CD4-positive, alpha-beta T cell treated with Interleukin-15 for 1 hour (primary cell): Measurements from ENCODE around the gene FCSK.
"Not testable (repeated sequence)": the region's sequence is repeated elsewhere in the genome, so short reads cannot be mapped to it uniquely, and the experiment has no call there.

Source experiments
- DNase-seq: peaks from one replicate; pipeline ENCODE4 v3.0.0-alpha.2; 2020

Gene FCSK

DNA sequence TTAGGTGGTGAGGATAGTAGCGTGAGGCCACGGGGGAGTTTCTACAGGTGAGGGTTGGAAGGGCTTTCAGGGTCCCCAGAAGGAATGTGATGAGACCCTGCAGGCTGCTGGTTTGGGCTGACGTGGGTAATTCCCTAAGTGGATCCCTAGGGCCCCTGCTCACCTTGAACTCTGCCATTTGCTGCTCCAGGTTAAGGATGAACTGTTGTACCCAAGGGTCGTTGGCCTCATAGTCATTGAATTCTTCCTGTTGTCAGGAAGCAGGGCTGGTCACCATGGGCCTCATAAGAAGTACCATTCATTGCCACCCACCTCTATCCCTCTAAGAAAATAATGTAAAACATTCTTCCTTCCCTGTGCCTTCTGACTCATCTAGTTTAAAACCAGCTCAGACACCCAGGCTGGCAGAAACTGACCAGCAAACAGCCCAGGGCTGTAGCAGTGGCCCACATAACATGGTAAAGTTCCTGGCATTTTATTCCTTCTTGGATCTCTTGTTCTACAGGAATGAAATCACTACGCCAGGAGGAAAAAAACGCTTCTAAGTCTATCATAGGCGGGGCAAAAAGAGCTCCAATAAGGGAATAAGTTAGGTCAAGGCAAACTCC lies 27.6 kb downstream of the FCSK start:
- no peak for DNase-seq

DNA sequence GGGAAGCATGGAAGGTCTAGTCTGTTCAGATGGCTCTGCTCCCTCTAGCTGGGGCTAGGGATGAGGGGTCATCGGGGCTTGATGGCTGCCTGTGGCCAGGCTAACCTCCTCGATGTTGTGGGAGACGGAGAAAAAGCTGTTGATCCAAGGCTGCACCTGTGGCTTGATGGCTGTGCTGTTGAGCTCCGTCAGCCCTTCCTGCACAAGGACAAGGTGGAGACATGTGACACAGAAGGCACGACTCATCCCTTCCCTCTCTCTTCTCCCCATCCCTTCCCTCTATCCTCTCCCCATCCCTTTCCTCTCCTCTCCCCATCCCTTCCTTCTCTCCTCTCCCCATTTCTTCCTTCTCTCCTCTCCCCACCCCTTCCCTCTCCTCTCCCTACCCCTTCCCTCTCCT lies 28.2 kb downstream of the FCSK start:
- DNase-seq = no peak

DNA sequence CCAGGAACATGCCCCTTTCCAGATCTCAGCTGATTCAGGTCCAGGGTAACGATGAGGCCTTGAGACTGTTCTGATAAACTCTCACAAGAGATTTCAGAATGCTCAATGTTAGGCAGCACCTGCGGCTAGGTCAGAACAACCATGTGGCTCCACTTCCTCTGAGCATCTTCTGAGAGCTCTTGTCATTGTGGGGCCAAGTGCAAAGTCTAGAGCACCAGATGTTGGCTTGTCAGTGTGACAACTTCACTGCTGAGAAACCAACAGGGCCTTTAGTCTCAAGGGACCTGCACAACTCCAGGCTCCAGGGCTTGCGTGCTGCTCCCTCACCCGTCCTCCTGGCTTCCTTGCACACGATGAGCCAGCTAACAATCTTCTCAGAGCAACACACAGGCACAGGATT lies 29.0 kb downstream of the FCSK start:
- no peak for DNase-seq

DNA sequence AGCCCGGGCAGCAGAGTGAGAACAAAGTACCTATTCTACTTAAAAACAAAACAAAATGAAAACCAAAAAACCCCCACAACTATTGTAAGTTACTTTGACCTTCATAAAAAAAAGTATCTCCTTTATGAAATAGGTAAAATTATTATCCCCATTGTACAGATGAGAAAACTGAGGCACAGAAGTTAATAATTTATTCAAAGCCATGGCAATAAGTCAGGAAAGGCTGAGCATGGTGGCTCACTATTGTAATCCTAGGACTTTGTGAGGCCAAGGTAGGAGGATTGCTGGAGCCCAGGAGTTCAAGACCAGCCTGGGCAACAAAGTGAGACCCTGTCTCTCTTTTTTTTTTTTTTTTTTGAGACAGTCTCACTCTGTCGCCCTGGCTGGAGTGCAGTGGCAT lies 30.5 kb downstream of the FCSK start:
- no peak for DNase-seq

DNA sequence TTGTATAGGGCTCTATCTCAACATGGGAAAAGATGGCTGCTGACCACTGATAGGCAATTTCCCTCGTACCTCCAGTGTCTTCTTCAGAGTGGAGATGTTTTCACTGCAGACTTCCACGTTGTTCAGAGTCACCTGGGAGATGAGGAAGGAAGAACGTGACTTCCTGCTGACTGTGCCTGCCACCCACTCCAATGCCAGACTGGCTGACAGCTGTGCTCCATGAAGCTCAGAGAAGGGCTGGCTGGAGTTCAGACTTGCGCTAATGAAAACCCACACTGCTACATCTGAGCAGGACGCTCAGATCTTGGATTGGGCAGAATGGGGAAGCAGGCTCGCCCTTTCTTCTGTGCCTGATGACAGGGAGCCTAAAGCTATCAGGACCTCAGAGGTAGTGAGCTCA lies 35.9 kb downstream of the FCSK start:
- no peak for DNase-seq

DNA sequence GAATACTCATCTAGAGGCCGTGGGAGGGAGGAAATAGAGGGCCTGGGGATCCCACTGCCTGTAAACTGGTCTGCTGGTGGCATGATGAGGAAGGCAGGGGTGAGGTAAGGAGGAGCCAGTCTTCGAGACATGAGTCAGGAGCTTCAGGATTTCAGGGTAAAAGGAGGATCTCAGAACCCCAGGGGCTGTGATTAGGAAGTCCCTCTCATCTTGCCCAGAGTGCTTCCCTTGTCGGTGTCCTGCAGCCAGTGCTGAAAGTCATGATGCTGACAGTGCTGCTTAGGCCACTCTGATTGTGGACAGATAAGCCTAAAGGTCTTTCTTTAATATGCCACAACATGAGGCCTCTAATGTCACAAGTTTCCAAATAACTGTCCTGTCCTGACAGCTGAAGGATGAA lies 39.4 kb downstream of the FCSK start:
- DNase-seq = no peak

DNA sequence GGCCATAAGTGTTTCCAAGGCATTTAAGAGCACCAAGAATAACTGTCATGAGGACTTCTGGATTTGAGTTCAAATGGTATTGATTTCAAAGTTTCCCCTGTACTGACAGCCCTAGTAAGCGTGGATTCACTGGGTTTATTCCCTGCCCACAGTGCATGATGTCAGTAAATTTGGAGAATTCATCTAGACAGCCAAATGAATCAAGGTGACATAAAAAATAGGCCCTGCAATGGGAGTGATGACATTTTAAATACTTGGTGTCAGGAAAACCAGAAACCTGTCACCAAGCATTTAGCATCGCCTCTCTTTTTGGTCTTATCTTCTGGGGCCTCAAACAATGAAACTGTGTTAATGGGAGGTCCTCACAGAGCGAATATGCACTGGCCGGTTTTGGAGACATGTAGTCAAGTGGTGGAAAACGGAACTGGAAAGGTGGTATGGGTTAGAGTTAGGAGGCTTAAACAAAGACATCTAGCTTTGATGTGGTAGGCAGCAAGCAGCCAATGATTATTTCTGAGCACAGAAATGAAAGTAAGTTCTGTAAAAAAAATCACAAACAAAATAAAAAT lies 39.9 kb downstream of the FCSK start:
- no peak for DNase-seq

DNA sequence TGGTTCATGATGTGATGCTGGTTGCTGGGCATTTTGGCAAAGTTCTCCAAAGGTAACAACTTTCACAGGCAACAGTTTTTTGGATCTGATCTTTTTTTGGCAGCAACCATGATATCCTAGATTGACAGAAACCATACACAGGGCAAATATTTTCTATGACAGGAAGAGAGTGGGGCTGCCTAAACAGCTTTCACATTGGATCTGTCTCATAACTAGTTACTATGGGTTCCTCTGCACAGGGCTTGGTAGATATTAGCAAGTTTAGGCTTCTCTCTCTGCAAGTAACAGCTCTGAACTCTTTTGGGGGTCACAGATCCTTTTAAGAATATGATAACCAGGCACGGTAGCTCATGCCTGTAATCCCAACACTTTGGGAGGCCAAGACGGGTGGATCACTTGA lies 40.4 kb downstream of the FCSK start:
- DNase-seq = no peak

DNA sequence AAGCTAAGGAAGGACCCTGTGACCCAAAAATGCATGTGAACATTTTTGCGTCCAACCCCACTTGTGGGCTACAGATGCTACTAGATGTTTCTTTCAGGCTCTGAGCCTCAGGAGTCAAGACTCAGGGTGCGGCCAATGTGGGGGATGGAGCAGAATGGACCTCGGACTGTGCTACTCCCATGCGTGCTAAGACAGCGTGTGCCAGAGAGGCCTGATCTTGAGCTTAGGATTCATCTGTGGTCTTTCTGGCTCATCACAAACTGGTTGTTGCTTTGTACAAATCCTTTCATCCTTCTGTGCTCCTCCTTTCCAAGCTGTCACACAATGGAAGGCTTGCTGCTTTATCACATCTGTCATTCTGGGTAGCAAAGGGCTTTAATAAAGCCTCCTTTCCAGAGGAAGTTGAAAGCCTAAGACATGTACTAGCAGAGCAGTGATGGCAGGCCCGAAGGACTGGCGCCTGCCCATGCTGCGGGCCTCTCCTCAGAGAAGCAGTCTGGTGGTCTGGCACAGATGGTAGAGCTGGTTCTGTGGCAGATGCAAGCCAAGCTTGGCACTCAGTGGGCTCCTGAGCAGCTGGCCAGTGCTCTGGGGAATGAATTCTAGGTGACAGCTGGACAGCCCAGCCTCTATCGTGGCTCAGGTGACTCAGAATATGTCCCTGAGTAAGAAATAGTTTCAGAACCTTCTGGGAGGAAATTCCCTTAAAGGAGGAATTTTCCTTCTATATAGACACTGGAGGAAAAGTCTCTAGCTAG lies 41.2 kb downstream of the FCSK start:
- DNase-seq = no peak

DNA sequence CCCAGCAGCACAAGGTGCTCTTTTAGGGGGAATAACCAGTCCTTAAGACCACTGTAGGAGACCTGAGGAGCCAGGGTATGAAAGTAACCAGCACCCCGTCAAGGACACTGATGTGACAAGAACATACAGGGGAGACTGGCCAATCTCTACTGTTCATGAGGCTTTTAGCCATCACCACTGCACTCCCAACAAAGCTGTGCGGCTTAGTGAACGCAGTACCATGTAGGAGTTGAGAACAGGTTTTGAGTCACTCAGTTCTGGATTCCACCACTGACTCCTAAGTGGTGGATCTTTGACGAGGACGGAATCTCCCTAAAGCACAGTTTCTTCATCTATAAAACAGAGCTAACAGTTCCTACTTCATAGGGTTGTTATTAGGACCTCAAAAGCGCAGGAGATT lies 42.1 kb downstream of the FCSK start:
- DNase-seq = no peak

DNA sequence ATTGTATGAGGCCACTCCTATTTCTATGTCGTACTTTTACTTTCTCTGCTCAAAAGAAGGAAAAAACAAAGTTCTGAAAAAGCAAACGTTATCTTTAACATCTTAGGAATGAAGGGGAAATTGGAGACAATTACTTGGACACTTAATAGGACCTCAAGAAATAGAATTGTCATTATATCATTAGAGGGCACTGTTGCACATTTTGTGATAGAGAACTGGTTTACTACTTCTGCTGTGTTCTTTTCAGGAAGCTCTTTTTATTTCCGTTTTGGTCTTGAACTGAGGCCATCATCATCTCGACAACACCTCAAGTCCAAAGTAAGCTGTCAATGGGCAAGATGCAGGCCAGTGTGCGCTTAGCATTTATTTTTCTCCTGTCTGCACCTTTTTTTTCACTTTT lies 54.4 kb downstream of the FCSK start:
- DNase-seq = no peak

DNA sequence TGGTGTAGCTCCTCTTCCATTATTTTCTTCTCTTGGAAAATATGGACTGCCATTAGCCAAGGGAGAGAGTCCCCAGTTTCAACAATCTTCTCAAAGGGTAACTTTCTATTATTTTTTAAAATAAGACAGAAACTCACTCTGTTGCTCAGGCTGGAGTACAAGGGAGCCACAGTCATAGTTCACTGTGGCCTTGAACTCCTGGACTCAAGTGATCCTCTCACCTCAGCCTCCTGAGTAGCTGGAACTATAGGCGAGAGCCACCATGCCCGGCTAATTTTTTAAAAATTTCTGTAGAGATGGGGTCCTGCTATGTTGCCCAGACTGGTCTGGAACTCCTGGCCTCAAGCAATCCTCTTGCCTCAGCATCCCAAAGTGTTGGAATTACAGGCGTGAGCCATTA lies 55.8 kb downstream of the FCSK start:
- no peak for DNase-seq

DNA sequence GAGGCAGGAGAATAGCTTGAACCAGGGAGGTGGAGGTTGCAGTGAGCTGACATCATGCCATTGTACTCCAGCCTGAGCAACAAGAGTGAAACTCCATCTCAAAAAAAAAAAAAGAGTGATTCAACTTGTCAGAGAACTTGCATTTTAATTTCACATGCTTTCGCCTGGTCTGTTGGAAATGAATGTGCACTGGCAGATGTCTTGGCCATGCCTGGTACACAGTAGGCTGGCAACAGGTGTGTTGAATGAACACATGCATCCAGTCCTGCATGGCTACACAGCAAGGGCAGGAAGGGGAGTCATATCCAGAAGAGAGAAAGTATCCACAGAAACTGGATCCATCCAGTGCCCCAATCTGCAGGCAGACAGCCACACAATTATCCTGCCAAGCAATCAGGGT lies 57.4 kb downstream of the FCSK start:
- no peak for DNase-seq

DNA sequence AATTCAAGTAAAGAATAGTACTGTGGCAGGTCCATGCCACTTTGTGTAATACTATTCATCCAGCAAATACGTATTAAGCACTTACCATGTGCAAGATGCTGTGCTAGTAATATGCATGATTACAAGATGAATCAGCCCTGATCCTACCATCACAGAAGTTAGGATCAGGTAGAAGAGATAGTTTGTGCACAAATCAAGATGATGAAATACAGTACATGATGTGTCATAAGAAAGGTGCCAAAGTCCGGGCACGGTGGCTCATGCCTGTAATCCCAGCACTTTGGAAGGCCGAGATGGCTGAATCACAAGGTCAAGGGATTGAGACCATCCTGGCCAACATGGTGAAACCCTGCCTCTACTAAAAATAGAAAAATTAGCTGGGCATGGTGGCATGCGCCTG lies 58.1 kb downstream of the FCSK start:
- DNase-seq = no peak

DNA sequence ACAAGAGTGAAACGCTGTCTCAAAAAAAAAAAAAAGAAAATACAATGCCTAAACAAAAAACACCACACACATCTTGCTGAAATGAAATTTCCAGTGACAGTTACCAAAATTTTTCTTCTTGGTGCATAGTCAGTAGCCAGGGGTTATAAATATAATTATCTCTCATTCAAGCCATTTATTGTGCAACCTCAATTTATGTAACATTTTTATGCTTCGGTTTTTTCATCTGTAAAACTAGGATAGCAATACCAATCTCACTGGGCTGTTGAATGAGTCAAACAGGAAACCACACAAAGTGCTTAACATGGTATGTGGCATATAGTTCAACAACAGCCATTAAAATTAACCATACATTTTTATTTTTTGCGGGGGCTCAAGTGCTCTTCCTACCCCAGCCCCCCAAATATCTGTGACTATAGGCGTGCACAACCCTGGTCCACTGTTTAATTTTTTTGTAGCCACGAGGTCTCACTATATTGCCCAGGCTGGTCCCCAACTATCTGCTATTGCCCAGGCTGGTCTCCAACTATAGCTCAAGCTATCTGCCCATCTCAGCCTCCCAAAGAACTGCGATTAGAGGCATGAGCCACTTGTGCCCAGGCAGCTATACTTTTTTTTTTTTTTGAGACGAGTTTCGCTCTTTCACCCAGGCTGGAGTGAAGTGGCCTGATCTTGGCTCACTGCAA lies 66.4 kb downstream of the FCSK start:
- DNase-seq = no peak

DNA sequence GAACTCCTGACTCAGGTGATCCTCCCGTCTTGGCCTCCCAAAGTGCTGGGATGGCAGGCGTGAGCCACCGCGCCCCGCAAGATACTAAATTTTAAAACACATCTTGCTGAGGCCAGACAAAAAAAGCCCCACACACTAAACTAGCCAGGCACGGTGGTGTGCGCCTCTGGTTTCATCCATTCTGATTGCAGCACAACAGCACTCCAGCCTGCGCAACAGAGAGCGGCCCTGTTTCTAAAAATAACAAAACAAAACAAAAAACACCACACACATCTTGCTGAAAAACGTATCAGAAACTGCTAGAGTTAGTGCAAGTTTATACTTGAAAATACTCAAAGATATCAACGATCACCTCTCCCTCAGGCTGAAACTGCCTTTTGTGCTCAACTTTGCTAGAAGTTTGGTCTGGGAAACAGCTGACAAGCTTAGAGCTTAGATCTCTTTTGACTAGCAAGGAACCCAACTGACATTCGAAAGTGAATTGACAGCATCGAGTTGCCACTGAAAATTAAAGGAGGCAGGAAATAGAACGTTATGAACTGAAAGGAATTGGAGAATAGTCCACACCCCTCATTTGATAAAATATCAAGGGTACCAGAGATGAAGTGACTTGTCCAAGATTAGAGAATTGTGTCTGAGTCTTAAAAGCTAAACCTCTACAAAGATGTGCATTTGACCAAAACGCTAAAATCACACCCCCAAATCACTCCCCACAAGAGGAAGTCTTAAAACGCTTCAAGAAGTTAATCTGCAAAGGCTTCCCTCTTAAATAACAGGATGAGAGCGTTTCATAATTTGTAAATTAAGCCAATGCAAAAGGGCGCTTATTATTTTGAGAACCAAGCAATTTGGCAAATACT lies 68.1 kb downstream of the FCSK start:
- DNase-seq = no peak

DNA sequence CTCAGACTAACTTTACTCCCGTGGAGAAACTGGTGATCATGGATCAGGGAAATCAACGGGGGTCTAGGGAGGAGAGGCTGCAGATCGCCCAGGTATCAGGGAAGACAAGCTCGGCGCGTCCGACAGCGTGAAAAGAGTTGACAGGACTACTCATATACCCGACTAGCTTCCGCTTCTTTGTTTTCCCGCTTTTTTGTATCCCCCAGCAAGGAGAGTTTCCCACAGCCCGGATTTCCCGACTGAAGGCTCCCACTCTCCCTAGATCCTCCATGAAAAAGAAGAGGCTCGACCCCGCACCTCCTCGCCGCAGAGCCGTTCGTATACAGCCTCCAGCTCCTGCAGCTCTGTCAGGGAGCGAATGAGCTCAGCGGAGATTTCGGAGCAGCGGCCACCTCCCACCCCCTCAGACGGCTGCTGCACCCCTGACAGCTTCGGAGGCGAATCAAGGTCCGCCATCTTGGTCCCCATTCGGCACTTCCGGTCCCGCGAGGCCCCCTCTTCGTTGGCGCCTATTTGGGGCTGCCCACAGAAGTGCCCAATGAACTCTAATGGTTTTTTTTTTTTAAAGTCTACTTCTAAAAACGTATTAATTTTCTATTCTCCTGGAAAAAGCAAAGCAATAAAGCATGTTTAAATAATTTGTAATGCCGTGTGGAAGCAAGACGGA lies 68.8 kb downstream of the FCSK start, which contains the start of gene COG4:
Gene COG4, minus strand, starts transcription at position 479 of the 667 bp plus-strand sequence. Its CDS starts 11 bp downstream, at position 468.
- DNase-seq = peak; percentile 90

DNA sequence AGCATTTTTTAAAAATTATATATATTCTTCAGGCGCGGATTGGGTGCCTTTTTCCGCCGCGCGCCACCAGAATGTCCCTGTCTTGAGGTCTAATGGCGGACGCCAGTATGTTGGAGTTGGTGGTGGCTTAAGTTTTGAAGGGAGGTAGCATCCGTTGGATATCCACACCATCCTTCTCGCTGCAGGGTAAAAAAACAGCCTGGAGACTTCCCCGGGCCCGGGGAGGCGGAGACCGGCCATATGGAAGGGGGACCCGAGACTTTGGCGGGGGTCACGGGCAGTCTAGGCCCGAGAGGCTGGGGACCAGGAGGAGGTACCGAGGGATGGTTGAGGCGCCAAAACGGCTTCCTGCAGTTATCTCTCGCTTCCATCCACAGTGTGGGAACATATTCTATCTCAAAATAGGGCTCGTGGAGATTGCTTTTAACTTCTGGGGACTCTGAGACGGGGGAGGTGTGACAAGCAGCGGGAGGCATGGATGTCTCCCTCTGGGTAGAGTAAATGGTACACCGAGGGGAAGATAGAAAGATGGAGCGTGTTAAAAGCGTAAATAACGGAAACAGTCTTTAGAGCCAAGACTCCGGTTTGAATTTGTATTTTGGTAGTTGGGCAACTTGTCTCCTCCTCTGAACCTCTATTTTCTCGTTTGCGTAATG lies 69.5 kb downstream of the FCSK start, which contains the start of gene SF3B3:
Gene SF3B3, plus strand, starts transcription at position 74 of the 656 bp plus-strand sequence. CDS start 2,841 bp downstream, outside the sequence.
- DNase-seq = no peak

DNA sequence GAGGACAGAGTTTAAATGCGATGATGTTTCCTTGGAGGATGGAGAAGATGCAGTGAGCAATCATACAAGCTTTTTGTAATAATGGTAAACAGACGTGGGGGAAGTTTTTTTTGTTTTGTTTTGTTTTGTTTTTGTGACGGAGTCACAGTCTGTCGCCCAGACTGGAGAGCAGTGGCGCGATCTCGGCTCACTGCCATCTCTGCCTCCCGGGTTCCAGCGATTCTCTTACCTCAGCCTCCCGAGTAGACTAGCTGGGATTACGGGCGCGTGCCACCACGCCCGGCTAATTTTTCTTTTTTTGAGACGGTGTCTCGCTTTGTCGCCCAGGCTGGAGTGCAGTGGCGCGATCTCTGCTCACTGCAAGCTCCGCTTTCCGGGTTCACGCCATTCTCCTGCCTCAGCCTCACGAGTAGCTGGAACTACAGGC lies 70.0 kb downstream of the FCSK start:
- DNase-seq = not testable (repeated sequence)

DNA sequence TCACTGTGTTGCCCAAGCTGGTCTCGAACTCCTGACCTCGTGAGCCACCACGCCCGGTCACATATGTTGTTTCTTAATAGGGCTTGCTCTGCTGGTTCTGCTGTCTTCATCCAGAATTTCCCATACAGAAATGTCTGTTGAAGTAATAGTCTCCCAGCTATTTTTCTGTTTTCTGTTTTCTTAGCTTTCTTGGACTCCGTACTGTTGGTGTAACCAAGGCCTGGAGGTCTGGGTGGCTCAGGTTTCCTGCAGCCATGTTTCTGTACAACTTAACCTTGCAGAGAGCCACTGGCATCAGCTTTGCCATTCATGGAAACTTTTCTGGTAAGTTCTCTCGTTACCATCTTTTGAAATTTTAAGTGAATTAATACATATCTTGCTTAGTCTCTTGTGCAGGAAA lies 72.0 kb downstream of the FCSK start:
- DNase-seq = no peak

DNA sequence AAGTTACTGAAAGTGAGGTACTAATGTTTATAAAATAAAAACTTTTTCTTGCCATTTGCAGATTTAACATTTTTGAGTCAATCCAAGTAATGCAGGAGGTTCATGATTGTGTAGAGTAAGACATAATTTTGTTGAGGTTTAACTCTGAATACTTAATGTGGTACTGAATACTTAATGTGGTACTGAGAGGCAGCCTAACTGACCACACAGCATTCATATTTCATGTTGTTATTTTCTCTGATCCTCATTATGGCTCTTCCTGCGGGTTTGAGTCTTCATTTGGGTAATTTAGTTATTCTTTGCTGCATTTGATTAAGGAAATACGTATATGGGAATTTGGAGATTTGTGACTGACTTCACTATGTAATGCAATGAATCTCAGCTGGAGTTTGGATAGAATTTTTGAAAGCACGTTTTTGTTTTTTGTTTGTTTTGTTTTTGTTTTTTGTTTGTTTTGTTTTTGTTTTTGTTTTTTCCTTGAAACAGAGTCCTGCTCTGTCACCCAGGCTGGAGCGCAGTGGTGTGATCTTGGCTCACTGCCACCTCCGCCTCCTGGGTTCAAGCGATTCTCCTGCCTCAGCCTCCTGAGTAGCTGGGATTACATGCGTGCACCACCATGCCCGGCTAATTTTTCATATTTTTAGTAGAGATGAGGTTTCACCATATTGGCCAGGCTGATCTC lies 73.1 kb downstream of the FCSK start:
- no peak for DNase-seq
